CD4-positive, alpha-beta T cell treated with Interleukin-17A for 1 hour (primary cell): ENCODE data around the gene TM6SF1.
"Not testable (repeated sequence)": the region's sequence is repeated elsewhere in the genome, so short reads cannot be mapped to it uniquely, and the experiment has no call there.

ENCODE experiments used
- DNase-seq: peaks from one replicate; pipeline ENCODE4 v3.0.0-alpha.2; 2020

Gene TM6SF1

GRCh38 chr15:83118968-83119367 lies 11.5 kb downstream of the TM6SF1 start:
- no peak for DNase-seq

- no peak for DNase-seq
These were observed 12.6 kb downstream of the TM6SF1 start for GRCh38 chr15:83119968-83120581.

- no peak for DNase-seq
These were observed 16.1 kb downstream of the TM6SF1 start for GRCh38 chr15:83123529-83123928.

GRCh38 chr15:83127547-83128150 lies 20.2 kb downstream of the TM6SF1 start:
- no peak for DNase-seq

- no peak for DNase-seq
These were observed 22.3 kb downstream of the TM6SF1 start for GRCh38 chr15:83129791-83130190.

DNA sequence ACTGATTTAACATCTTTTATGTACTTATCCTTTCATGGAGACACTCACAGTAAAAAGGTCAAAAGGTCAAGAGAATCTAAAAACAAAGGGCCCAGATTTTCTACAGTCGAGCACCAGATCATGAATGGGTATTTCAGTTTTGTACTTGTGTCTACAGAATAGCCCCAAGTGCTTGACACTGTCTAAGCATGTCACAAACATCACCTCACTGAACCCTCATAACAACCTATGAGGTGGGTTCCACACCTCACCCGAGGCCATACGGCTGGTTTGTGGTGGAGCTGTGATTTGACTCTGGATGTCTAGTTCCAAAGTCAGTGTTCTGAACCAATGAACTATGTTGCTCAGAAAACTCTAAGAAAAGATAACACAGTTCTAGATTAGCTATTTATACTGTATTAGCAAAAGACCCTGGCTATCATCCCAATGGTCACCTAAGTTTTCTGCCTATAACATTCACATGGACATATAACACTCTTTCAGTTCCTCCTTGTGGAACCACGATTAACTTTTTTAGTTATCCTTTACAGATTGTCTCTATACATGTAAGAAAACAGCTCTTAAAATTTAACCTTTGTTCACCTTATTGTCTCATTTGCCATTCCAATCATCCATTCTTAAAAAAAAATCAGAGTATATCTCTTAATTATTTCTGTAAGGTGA lies 25.5 kb downstream of the TM6SF1 start:
- no peak for DNase-seq

- DNase-seq = not testable (repeated sequence)
These were observed 34.7 kb downstream of the TM6SF1 start for GRCh38 chr15:83142151-83142550.

- no peak for DNase-seq
These were observed 37.3 kb downstream of the TM6SF1 start for GRCh38 chr15:83144771-83145170.

DNA sequence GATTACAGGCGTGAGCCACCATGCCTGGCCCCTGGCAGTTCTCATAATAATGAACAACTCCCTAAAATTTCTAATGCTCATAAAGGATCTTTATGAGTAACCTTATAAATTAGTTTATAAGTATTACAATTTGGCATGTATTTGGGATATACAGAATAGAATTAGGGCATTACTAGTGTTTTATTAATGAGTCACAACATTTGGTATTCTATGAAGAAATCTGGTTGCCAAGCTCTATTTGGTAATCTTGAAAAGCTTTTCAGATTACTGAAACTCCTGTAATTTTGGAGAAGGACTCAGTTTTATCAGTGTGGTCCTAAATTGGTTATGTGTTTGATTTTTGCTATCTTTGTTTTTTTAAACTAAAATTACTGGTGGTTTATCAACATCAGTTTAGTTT lies 45.8 kb downstream of the TM6SF1 start:
- DNase-seq = no peak

DNA sequence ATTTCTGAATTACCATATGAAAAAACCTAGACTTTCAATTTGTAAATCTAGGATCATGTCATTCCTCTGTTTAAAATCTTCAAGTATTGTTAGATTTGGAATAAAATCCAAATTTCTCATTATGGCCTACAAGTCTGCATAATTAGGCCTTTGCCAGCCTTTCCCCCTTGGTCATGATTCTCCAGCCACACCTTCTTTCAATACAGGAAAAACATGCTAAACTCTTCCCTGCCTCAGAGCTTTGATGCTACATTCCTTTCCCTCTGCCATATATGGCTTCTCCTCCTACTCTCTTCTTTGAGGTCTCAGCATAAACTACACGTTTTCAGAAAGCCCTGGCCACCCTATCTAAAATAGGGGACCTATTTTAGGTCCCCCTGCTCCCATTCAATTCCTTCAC lies 48.5 kb downstream of the TM6SF1 start:
- no peak for DNase-seq

DNA sequence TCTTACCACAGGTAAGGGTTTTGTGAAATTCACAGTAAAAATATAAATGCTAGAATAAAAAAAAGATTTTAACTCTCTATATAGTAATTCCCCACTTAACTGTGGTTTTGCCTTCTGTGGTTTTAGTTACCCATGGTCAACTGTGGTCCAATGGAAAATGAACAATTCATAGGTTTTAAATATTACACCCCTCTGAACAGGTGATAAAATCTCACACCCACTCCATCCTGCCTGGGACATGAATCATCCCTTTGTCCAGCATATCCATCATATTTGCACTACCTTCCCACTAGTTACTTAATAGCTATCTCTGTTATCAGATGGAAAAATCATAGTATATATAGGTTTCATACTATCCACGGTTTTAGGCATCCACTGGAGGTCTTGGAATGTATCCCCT lies 50.9 kb downstream of the TM6SF1 start:
- no peak for DNase-seq

- DNase-seq = no peak
These were observed 53.3 kb downstream of the TM6SF1 start for GRCh38 chr15:83160741-83161140.

DNA sequence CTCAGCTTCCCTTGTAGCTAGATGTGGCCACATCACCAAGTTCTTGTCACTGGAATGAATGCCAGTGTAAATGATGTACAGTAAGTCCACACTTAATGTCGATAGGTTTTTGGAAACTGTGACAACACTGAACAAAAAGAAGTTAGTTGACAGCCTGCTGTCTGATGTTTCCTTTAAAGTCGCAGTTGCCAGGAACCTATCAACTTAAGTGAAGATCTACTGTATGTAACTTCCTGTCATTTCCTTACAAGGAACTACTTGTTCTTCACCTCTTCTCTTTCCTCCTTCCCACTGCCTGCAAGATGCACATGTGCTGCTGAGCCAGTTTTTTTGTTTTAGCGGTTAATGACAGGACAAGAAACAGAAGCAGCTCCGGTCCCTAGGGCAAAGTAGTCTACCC lies 55.6 kb downstream of the TM6SF1 start:
- DNase-seq = no peak

DNA sequence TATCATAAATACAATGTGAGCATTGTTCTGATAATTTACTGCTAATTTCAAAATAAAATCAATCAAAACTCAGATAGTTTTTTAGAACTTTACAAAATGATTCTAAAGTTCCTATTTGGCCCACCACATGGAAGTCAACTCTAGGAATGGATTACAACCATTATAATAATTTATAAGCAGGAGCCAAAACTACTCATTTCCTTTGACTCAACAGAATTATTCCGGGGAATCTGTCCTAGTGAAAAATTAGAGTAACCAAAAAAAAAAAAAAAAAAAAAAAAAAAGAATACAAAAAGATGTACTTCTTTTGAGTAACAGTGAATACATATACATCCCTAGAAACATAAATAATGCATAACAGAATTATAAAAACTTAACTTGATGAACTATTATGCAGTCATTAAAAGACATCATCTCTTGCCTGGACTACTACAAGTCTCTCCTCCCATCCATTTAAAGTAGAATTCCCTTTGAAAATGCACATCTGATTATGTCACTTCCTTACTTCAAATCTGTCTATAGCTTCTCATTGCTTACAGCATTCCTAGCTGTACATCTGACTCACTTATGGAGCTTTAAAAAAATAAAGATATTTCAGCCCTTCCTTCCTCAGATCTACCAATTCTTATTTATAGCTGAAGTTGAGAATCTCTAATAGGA lies 56.8 kb downstream of the TM6SF1 start:
- no peak for DNase-seq

DNA sequence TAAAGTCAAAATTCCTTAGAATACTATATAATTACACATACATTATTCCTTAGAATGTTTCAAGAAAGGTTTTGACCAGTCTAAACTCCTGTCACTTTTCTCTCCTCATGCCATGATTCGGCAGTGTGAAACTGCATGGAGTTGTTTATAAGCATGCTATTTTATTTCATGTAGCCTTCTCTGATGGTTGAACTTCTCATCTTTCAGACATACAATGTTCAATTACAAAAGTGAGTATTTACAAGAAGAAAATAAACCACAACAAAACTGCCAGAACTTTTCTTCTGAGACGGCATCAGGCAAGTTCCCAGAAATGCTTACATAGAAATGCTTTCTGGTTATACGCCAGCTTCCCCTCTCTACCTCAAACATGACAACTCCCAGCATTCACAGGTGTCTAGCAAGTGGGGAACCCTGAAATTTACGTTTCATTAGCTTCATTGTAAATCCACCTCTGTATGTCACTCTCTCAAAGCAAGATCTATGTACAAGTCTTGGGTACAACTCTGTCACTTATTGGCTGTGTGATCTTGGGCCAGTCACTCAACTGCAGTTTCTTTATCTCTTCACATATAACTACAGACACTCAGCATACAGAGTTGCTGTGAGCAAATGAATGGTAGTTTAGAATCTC lies 57.4 kb downstream of the TM6SF1 start:
- no peak for DNase-seq

DNA sequence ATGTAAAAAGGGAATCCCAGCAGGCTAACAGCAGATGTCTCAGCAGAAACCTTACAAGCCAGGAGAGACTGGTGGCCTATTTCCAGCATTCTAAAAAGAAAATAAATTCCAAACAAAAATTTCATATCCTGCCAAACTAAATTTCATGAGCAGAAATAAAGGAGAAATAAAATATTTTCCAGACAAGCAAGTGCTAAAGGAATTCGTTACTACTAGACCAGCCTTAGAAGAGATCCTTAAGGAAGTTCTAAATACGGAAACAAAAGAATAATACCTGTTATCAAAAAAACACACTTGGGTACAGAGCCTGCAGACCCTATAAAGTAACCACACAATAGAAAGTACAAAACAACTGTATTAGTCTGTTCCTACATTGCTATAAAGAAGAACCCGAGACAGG lies 58.8 kb downstream of the TM6SF1 start:
- DNase-seq = no peak

GRCh38 chr15:83166830-83167229 lies 59.4 kb downstream of the TM6SF1 start:
- DNase-seq = no peak

DNA sequence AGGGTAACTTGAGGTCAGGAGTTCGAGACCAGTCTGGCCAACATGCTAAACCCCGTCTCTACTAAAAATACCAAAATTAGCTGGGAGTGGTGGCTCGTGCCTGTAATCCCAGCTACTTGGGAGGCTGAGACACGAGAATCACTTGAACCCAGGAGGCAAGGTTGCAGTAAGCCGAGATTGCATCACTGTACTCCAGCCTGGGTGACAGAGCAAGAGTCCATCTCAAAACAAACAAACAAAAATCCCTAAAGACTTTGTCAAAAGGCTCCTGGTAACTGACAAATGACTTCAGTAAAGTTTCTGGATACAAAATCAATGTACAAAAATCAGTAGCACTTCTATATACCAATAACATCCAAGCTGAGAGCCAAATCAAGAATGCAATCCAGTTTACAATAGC lies 62.1 kb downstream of the TM6SF1 start:
- DNase-seq = not testable (repeated sequence)

DNA sequence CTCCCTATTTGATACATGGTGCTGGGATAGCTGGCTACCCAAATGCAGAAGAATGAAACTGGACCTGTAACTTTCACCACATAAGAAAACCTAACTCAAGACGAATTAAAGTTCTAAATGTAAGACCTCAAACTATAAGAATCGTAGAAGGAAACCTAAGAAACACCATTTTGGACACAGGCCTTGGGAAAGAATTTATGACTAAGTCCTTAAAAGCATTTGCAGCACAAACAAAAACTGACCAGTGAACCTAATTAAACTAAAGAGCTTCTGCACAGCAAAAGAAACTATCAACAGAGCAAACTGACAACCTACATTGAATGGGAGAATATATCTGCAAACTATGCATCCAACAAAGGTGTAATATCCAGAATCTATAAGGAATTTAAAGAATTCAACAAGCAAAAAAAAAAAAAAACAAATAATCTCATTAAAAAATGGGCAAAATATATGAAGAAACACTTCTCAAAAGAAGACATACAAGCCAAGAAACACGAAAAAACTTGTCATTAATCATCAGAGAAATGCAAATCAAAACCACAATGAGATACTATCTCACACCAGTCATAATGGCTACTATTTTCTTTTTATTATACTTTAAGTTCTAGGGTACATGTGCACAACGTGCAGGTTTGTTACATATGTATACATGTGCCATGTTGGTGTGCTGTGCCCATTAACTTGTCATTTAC lies 63.2 kb downstream of the TM6SF1 start:
- DNase-seq = no peak

- DNase-seq = no peak
These were observed 67.4 kb downstream of the TM6SF1 start for GRCh38 chr15:83174891-83175290.

- no peak for DNase-seq
These were observed 70.9 kb downstream of the TM6SF1 start for GRCh38 chr15:83178390-83178789.

DNA sequence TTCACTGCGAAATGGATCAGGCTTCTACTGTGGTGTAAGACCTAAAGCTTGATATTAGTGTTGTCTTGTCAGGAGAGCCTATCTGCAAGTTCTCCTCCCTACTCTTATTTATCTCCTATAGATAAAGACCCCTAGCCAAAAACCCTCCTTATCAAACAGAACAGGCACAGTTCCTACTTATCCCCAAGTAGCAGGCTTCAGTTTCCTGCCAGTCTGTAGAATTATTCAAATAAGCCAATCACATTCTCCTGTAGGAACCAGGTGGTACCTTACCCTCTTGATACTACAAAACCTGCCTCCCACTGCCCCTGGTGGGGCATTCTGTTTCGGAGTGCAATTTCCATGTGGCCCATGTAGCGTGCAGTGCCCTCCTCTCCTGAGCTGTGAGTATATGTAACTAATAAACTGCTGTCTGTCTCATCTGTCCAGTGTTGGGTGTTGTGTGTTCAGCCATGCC lies 71.5 kb downstream of the TM6SF1 start:
- DNase-seq = no peak

DNA sequence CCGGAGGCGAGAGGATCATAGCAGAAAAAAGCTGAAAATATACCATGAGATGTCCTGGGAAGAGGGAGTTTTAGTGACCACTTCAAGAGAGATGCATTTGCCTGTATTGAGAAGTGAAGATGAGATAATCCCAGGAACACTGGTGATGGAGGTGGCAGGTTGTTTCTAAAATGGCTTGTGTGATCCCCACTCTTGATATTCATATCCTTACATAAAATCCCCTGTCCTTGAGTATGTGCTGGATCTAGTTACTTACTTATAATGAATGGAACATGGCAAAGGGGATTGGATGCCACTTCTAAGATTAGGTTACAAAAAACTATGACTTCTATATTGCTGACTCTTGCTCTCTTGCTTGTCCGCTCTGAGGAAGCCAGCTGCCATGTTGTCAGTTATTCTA lies 78.1 kb downstream of the TM6SF1 start:
- DNase-seq = no peak
